Left hindlimb (tissue), 1 donor: ENCODE measurements around the gene OGFOD1.

ENCODE experiments used
- DNase-seq: peaks from one replicate; pipeline ENCODE4 v3.0.0-alpha.2; 2018

Gene OGFOD1

GRCh38 chr16:56428091-56428490 is 23.3 kb upstream of the OGFOD1 start:
- no peak for DNase-seq

- no peak for DNase-seq
Observed at GRCh38 chr16:56436258-56436657, 15.1 kb upstream of the OGFOD1 start.

GRCh38 chr16:56438038-56438437 is 13.3 kb upstream of the OGFOD1 start:
- no peak for DNase-seq

GRCh38 chr16:56447286-56447685 is 4.1 kb upstream of the OGFOD1 start:
- no peak for DNase-seq

GRCh38 chr16:56448005-56448404 is 3.3 kb upstream of the OGFOD1 start:
- no peak for DNase-seq

DNA sequence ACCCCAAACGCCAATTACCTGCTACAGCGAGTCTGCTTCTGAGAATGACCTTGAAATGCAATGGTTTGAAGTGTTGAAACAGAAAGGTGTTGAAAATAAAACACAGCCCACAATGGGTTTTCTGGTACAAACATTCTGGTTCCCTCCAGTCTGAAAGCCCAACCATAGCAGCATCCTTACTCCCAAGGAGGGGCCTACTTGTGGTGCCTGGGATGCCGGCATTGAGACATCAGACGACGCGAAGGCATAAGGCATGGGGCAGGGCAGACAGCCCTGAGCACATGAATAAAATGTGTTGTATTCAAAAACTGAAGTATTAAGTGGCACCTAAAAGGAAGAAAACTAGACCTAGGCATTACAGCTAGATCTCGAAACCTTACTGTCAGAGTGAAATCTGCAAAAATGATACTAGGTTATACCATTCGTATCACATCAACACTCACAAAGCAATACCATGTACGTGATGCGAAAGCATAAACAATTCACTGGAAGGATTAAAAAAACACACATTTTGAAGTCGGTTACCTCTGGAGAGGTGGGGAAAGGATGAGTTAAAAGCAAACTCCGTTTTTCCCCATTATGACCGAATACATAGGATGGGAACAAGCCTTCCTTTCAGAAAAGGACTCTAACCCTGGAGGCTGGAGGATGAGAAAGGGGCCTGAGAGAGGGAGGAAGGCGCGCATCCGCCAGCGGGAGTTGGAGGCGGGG is 924 bp upstream of the OGFOD1 start:
- no peak for DNase-seq

GRCh38 chr16:56451753-56452689 is 667 bp downstream of the OGFOD1 start:
- DNase-seq = no peak

GRCh38 chr16:56457927-56458470 is 6.6 kb downstream of the OGFOD1 start:
- no peak for DNase-seq

DNA sequence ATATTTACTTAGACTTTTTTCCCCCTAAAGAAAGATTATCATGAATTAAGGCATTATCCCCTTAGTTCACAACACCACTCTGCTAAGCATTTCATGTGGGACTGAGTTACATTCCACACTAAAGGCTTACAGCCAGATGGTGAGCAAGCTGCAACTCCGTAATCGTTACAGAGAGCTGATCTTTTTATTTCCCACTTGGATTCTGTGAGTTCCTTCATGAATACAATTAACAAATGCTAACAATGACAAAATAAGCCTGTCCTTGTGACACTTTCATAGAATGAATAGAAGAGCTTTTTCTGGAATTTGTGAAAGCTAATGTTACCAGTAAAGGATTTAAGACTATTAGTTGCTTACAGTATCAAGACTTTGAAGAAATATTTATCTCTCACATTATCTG is 8.7 kb downstream of the OGFOD1 start:
- no peak for DNase-seq

DNA sequence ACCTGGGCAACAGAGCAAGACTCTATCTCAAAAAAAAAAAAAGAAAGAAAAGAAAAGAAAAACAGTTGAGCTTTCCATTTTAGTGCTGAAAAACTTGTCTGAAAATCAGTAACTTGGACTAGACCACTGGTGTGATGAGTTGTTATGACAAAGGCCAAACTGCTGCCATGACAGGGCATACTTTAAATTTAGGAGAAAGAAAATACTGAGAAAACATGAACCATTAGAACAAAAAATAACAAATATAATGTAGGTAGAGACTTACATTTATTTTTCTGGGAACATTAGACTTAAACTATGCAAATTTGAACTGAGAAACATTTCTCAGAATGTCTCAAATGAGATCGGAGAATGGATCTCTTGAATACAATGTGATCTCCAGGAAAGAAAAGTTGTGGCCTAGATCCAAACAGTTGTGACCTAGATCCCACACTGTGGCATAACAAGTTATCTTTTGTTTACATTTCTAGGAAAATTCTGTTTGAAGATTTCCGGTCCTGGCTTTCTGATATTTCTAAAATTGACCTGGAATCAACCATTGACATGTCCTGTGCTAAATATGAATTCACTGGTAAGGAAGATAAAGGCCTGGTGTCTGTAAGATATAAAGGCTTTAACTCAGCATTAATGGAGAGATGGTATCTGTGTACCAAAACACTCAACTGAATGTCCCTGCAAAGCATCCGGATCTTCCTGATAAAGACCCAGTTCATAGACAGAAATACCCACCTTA is 10.9 kb downstream of the OGFOD1 start:
- no peak for DNase-seq

GRCh38 chr16:56463153-56463552 is 11.8 kb downstream of the OGFOD1 start:
- no peak for DNase-seq

GRCh38 chr16:56466344-56466743 is 15.0 kb downstream of the OGFOD1 start:
- no peak for DNase-seq

GRCh38 chr16:56468800-56469199 is 17.4 kb downstream of the OGFOD1 start:
- no peak for DNase-seq

DNA sequence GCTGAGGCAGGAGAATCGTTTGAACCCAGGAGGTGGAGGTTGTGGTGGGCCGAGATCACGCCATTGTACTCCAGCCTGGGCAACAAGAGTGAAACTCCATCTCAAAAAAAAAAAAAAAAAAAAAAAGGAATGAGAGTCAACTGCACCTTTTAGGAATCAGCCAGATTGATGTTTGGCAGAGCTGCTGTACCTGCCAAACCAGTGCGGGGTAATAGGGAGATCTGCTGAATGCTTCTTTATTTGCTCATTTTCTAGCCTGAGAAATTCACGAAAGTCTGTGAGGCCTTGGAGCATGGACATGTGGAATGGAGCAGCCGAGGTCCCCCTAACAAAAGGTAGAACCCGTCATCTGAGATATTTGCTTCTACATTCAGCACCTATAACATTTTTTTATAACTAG is 18.4 kb downstream of the OGFOD1 start:
- DNase-seq = no peak

DNA sequence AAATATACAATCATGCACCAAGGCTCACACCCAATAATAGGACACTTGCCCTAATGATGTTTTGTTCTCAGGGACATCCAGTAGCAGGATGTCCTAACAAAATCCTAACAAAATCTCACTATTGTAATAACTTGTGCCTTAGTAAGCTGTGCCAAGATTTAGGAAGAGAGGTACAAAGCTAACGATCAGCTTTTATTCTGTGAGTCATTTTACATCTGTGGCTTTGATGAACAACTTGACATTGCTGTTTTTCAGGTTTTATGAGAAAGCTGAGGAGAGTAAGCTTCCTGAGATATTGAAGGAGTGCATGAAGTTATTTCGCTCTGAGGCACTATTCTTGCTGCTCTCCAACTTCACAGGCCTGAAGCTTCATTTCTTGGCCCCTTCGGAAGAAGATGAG is 18.9 kb downstream of the OGFOD1 start:
- DNase-seq = no peak

DNA sequence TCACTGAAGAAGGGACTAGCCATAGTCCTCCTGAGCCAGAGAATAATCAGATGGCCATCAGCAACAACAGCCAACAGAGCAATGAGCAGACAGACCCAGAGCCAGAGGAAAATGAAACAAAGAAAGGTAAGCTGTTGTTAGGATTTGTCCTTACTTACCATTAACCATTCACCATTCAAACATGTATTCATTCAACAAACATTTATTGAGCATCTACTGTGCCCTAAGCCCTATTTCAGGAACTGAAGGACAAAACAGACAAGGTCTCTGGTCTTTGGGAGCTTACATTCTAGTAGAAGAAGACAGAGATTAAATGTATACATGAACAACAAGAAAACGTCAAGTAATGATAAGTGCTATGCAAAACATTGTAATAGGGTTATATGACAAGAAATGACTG is 19.3 kb downstream of the OGFOD1 start:
- DNase-seq = no peak

DNA sequence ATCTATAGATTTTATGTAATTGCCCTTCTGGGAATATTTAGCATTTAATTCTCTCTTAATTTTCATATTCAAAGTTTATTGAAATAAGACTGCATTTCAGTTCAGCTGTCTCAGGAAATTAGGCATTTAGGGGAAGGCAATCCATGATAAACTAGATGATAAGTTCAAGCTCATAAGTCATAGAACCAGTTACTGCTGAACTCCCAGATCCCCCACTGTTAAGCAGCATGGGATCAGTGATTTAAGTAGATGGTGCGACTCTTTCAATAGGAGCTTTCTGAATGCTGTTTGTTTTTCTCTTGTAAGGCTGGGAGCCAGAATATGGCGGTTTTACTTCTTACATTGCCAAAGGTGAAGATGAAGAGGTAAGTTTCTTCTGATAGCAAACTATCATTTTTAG is 23.8 kb downstream of the OGFOD1 start:
- no peak for DNase-seq

GRCh38 chr16:56477096-56477878 is 25.9 kb downstream of the OGFOD1 start:
- DNase-seq = no peak

- no peak for DNase-seq
Observed at GRCh38 chr16:56478281-56479049, 27.1 kb downstream of the OGFOD1 start.

GRCh38 chr16:56479469-56479868 is 28.1 kb downstream of the OGFOD1 start:
- no peak for DNase-seq

- DNase-seq = no peak
Observed at GRCh38 chr16:56480776-56481467, 29.6 kb downstream of the OGFOD1 start.
